ENCODE results near the gene STMN3.

STMN3 gene

DNA sequence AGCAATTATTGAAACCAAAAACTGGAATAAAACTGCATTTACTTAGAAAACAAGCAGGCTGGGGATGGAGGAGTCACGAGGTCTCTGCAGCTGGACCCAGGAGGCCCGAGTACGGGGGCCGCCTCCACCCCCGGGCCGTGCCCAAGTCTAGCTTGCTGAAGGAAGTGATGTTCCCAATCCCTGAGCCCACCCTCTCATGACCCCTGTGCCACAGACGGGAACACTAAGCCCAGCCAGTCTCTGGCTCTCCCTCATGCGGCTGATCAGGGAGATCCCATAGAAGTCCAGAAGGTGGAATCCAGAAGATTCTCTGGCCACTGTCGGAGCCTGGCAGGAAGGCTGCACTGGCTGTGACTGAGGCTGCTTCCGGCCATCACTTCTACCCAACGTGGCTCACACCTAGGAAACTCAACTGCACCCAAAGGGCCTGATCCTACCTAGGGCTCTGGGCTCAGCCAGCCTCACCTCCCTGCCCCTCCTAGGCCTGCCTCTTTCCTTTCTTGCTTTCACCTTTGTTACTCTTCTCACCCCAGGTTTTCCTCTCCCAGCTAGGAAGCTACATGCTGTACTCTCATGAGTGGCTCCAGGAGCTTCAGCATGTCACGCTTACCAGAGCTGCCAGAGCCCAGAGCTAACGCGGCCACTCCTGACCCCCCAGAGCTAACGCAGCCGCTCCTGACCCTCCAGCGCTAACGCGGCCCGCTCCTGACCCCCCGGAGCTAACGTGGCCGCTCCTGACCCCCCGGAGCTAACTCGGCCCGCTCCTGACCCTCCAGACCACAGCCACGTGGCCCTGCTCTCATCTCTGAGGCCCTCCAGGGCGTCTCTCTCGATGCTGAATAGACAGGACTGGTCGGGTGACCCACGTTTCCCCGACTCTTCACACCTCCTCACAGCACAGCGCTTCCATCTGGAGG is 54.5 kb downstream of the STMN3 start:
- H3K9me3 ChIP-seq = no peaks in the 10 kb centered on the region
- in situ Hi-C loops (cut with MboI; ENCODE audit: low sequenced_read_pairs) = no loop called here
- H3K36me3 ChIP-seq (replicated peaks) = peaks cover 40% of the 10 kb centered on the region
- no peaks in the 10 kb centered on the region for H3K4me1 ChIP-seq
- DNase-seq (ENCODE audit: low spot score in 2 of 2) = no peak
- no peak overlapping the region for H3K4me3 ChIP-seq
- no peaks in the 10 kb centered on the region for H3K27me3 ChIP-seq (ENCODE audit: low read depth)

DNA sequence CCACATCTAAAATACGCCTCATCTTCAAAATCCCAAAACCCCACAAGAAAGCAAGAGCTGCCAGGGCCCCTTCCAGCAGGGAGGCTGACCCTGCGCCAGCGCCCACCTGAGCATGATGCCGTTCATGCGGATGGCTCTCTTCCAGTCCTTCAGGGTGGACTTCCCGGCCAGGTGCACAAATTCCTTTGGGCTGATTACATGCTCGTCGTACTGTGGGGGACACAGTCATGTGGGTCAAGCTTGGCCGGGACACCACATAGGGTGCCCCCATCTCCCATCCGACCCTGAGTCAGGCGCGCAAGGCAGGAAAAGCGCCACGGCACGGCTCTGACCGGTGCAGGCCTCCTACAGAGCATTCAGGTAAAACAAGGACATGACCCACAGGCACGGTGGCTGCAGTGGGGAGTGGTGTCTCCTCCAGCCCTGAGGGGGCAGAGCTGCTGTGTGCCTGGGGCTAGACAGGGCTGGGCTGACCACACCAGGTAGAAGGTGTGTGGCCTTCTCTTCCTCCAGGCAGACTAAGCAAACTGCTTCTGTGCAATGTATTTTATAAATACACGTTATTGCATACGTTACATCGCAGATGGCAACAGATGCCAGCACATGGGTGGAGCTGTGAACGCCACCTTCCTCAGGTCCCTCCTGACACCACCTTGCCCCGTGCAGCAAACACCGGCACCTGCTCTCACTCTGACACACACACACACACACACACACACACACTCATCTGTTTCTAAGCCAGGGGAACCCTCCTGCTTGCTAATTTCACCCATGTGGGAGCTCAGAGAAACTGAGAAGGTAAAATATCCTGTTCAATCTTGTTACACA is 55.4 kb downstream of the STMN3 start:
- no peaks in the 10 kb centered on the region for H3K9me3 ChIP-seq
- DNase-seq (ENCODE audit: low spot score in 2 of 2) = no peak
- peaks cover 36% of the 10 kb centered on the region for H3K36me3 ChIP-seq (replicated peaks)
- no peaks in the 10 kb centered on the region for H3K4me1 ChIP-seq
- in situ Hi-C loops (cut with MboI; ENCODE audit: low sequenced_read_pairs) = no loop called here
- no peaks in the 10 kb centered on the region for H3K27me3 ChIP-seq (ENCODE audit: low read depth)
- H3K4me3 ChIP-seq = no peak overlapping the region

DNA sequence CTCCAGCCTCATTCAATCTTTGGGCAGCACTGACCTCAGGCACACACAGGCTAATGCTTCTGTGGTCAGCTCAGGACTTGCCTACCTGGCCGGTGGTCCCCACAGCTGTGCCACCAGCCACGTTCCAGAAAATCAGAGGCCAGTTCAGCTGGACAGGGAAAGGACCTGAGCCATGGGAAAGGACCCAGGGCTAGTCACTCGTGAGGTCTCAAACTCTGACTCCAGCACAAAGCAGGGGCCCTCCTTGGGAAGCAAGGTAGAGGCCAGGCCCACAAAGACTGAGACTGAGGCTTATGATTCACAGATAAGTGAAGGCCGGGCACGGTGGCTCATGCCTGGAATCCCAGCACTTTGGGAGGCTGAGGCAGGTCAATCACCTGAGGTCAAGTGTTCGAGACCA is 56.8 kb downstream of the STMN3 start:
- Histone ChIP-seq H3K27me3 (ENCODE audit: low read depth) (no peaks in the 10 kb centered on the region), H3K36me3 (replicated peaks) (peaks cover 33% of the 10 kb centered on the region), H3K4me1 (no peaks in the 10 kb centered on the region), H3K9me3 (no peaks in the 10 kb centered on the region), H3K4me3 (no peak overlapping the region)
- in situ Hi-C loops (cut with MboI; ENCODE audit: low sequenced_read_pairs) = no loop called here
- no peak for DNase-seq (ENCODE audit: low spot score in 2 of 2)

DNA sequence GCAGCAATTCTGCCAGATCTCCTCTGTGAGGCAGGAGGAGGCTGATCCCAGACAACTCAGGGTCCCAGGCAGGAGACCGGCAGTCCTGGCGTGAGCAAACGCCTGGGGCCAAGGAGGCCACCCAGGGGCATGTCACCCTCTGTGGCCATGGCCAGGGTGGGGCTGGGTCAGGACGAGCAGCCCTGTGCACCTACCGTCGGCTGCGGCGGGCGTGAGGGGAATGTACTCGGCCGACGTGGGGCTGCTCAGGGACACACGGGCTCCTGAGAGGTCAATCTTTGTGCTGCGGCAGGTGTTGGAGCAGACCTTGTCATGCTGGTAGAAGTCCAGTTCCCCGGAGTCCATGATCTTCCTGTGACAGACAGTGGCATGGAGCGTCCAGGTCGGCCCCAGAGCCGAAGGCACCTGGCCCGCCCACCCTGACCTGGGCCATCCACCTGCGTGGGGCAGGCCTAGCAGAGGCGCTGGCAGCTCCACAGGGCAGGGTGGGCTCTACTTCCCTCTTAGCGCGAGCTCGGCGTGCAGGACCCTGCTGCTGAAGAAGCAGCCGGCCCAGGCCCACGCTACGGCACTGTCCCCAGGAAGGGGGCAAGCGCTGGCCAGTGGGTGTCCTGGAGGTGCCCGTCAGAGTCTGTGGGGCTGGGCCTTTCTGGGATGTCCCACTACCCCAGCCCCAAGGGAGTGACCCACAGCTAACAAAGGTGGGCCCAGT is 57.7 kb downstream of the STMN3 start:
- no peaks in the 10 kb centered on the region for H3K9me3 ChIP-seq
- in situ Hi-C loops (cut with MboI; ENCODE audit: low sequenced_read_pairs) = no loop called here
- H3K36me3 ChIP-seq (replicated peaks) = peaks cover 26% of the 10 kb centered on the region; the same call in 1 of the 2 replicates

DNA sequence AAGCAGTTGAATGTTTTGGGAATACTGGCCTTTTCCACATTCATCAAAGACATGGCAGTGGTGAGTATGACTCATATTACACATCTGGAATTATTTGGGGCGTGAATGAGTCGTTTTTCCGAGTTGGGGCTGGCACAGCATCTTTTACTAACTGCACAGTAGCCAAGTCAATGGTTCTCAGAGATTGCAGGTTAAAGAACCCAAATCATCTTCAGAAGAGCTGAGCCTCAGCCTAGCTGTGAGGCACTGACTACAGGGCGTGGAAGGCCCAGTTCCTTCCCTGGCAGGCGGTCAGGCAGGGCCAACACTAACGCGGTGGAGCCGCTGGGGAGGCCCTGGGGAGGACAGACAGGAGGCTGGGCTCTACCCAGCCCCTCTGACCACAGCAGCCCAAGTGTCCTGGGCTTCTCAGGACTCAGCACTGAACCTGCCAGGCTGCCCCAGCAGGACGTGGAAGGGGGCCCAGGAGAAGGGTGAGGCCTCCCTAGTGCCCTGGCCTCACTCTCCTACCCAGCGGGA is 59.1 kb downstream of the STMN3 start:
- no peaks in the 10 kb centered on the region for H3K27me3 ChIP-seq (ENCODE audit: low read depth)
- H3K4me3 ChIP-seq = no peak overlapping the region
- H3K4me1 ChIP-seq = no peaks in the 10 kb centered on the region
- DNase-seq (ENCODE audit: low spot score in 2 of 2) = no peak
- H3K9me3 ChIP-seq = no peaks in the 10 kb centered on the region
- in situ Hi-C loops (cut with MboI; ENCODE audit: low sequenced_read_pairs) = no loop called here
- H3K36me3 ChIP-seq (replicated peaks) = peaks cover 19% of the 10 kb centered on the region; the same call in 1 of the 2 replicates

More for the DNA sequence above, 57.7 kb downstream of the STMN3 start:
- no peak for DNase-seq (ENCODE audit: low spot score in 2 of 2)
- no peaks in the 10 kb centered on the region for H3K27me3 ChIP-seq (ENCODE audit: low read depth)
- no peak overlapping the region for H3K4me3 ChIP-seq
- H3K4me1 ChIP-seq = no peaks in the 10 kb centered on the region

DNA sequence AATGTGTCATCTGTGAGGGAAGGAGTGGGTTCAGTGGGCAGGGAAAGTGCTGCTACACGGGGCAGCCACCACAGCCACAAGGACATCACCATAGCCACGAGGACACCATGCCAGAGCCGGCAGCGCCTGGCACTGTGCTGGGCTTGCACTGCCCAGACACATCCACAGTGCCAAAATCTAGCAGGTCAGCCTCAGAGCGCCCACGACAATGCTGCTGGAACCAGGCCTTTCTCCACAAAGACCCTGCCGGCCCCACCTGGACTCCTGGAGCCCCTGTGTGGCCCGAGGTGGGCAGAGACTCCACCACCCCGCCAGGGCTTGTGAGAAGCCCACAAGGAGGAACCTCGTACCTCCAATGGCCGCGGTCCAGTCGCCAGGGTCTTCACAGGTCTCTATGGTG is 60.6 kb downstream of the STMN3 start:
- Histone ChIP-seq H3K36me3 (replicated peaks) (peaks cover 18% of the 10 kb centered on the region; the same call in 1 of the 2 replicates), H3K9me3 (no peaks in the 10 kb centered on the region), H3K4me3 (no peak overlapping the region), H3K4me1 (no peaks in the 10 kb centered on the region), H3K27me3 (ENCODE audit: low read depth) (no peaks in the 10 kb centered on the region)
- in situ Hi-C loops (cut with MboI; ENCODE audit: low sequenced_read_pairs) = no loop called here
- no peak for DNase-seq (ENCODE audit: low spot score in 2 of 2)

DNA sequence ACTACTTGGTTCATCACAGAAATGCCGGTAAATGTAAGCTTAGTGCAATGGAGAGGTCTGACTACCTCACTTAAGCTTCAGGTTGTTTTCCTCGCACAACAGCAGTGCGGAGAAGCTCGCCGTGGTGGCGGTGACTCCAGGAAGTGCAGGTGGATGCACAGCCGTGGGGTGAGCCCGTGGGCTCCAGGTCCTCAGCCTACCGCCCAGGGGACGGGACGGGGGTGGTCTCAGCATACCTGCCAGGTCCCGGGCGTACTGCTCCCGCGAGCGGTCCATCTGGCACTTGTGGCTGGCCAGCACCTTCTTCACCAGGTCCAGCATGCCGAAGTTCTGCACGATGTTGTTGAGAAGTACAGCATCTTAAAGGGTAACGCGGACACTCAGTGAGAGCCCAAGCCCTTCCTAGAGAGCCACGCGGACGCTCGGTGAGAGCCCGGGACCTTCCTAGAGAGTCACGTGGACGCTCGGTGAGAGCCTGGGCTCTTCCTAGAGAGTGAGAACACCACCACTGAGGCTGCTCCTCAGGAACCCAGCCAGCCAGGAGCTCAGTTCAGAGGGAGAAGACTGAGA is 61.4 kb downstream of the STMN3 start:
- no peaks in the 10 kb centered on the region for H3K4me1 ChIP-seq
- in situ Hi-C loops (cut with MboI; ENCODE audit: low sequenced_read_pairs) = no loop called here
- no peaks in the 10 kb centered on the region for H3K9me3 ChIP-seq
- DNase-seq (ENCODE audit: low spot score in 2 of 2) = no peak
- no peak overlapping the region for H3K4me3 ChIP-seq
- H3K27me3 ChIP-seq (ENCODE audit: low read depth) = no peaks in the 10 kb centered on the region
- peaks cover 18% of the 10 kb centered on the region; the same call in 1 of the 2 replicates for H3K36me3 ChIP-seq (replicated peaks)

DNA sequence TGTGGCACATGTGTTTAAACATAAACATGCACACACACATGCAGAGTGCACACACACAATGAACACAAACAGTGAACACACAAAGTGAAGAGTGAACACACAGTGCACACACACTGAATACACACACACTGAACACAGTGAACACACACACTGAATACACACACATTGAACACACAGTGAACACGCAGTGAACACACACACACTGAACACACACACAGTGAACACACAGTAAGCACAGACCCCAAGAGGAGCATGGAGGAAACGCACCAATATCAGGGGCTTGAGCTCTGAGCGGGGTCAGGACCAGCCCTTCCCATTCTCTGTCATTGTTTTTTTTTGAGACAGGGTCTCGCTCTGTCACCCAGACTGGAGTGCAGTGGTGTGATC is 62.1 kb downstream of the STMN3 start:
- DNase-seq (ENCODE audit: low spot score in 2 of 2) = no peak
- in situ Hi-C loops (cut with MboI; ENCODE audit: low sequenced_read_pairs) = no loop called here
- no peaks in the 10 kb centered on the region for H3K27me3 ChIP-seq (ENCODE audit: low read depth)
- H3K36me3 ChIP-seq (replicated peaks) = peaks cover 18% of the 10 kb centered on the region; the same call in 1 of the 2 replicates
- no peaks in the 10 kb centered on the region for H3K9me3 ChIP-seq
- no peaks in the 10 kb centered on the region for H3K4me1 ChIP-seq
- no peak overlapping the region for H3K4me3 ChIP-seq

DNA sequence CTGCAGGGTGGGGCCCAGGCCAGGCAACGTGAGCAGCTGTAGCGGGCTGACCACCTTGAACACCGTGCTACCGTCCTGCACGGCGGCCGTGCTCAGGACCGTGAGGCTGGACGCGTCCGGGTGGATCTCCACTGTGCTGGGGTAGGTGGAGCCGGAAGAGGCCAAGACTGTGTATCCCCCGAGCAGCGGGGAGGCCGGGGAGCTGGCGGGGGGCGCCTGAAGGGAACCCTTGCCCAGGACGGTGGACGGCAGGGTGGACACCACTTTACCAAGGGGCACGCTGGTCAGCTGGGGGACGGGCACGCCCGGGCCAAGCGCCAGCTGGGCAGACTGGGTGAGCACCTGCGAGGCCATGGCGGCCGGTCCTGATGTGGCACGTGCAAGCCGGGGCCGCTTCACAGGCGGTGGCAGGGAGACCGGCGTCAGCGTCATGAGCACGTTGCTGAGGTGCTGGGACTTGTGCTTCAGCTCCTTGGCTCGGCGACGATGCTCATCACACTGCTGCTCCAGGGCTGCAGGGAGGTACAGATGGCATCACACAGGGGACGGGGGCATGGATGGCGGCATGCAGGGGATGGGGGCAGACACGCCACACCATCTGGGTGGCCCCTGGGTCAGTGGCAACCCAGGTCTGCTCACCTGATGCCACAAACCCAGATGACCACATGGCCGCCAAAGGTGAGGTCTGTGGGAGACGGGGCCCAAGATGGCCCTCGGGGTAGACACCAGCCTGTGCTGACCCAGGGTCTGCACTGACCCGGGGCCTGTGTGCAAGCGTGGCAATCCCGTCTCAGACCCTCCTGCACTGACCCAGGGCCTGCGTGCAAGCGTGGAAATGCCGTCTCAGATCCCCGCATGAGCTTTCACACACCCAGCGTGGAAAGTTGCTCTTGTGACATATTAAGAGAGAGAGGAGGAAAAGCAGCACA is 62.7 kb downstream of the STMN3 start:
- Histone ChIP-seq H3K27me3 (ENCODE audit: low read depth) (no peaks in the 10 kb centered on the region), H3K36me3 (replicated peaks) (peaks cover 12% of the 10 kb centered on the region; the same call in 1 of the 2 replicates), H3K9me3 (no peaks in the 10 kb centered on the region), H3K4me3 (no peak overlapping the region), H3K4me1 (no peaks in the 10 kb centered on the region)
- DNase-seq (ENCODE audit: low spot score in 2 of 2) = no peak
- in situ Hi-C loops (cut with MboI; ENCODE audit: low sequenced_read_pairs) = no loop called here

Data from HAP-1 (cell line).